ENCODE data around the gene JMJD6.
A peak's percentile ranks its signal among the peaks of the same experiment; 100 is the strongest.
"Not testable (repeated sequence)": the region's sequence is repeated elsewhere in the genome, so short reads cannot be mapped to it uniquely, and the experiment has no call there.

Gene JMJD6

GRCh38 chr17:76710863-76711611, 15.4 kb downstream of the JMJD6 start, which contains the start of gene MXRA7:
Gene MXRA7 (minus strand): TSS chr17:76710965. CDS start chr17:76710946, 19 bp downstream.
- peak within 1 kb of the TSS; percentile 72 for H3K4me3 ChIP-seq (ENCODE audit: low read depth, low read length)
- no peak for DNase-seq (ENCODE audit: low read depth)
- TF ChIP-seq, protein P1, sequence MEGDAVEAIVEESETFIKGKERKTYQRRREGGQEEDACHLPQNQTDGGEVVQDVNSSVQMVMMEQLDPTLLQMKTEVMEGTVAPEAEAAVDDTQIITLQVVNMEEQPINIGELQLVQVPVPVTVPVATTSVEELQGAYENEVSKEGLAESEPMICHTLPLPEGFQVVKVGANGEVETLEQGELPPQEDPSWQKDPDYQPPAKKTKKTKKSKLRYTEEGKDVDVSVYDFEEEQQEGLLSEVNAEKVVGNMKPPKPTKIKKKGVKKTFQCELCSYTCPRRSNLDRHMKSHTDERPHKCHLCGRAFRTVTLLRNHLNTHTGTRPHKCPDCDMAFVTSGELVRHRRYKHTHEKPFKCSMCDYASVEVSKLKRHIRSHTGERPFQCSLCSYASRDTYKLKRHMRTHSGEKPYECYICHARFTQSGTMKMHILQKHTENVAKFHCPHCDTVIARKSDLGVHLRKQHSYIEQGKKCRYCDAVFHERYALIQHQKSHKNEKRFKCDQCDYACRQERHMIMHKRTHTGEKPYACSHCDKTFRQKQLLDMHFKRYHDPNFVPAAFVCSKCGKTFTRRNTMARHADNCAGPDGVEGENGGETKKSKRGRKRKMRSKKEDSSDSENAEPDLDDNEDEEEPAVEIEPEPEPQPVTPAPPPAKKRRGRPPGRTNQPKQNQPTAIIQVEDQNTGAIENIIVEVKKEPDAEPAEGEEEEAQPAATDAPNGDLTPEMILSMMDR (IDR thresholded peaks at IDR 0.05; ENCODE audit: low read depth, low read length, missing control alignments) = no peak
- in situ Hi-C loops (cut with HindIII; ENCODE audit: low sequenced_read_pairs) = no loop called here

DNA sequence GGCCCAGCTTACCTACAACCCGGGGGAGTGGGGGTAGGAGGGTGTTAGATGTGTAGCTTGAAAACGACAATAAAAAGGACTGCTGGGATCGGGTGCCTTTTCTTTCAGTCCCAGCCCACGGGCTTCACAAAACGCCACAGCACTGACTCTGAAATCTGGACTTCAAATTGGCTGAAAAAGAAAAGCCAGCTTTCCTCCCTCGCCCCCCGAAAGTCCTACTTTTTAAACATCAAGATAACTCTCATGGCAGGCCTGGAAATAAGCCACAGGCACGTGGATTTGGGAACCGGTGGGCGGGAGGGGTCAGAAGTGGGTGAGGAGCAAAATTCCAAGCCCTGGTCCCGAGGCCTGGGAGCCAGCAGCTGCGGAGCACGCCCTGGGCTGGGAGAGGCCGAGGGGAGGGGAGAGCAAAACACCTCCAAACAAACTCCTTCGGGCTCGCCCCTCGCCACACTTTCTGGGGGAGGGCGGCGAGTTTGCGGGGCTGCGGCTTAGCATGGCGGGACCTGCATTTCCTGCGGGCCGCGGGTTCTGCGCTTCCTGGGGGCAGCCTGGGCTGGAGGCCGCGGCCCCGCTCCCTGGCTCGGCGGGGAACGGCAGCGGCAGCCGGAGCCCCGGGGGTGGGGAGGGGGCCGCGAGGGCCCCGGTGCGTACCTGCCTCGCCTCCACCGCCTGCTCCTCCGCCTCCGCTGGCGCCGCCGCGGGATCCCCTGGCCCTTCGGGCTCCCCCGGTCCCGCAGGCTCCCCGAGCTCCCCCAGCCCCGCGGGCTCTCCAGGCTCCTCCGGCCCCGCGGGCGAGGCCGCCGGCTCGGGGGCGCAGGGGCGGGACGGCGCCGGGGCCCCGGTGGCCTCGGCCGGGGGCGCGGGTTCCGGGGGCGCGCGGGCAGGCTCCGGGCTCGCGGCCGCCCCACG, 16.2 kb downstream of the JMJD6 start:
- peak overlapping the region; percentile 72 for H3K4me3 ChIP-seq (ENCODE audit: low read depth, low read length)
- in situ Hi-C loops (cut with HindIII; ENCODE audit: low sequenced_read_pairs); DNase-seq (ENCODE audit: low read depth): not testable (repeated sequence)

DNA sequence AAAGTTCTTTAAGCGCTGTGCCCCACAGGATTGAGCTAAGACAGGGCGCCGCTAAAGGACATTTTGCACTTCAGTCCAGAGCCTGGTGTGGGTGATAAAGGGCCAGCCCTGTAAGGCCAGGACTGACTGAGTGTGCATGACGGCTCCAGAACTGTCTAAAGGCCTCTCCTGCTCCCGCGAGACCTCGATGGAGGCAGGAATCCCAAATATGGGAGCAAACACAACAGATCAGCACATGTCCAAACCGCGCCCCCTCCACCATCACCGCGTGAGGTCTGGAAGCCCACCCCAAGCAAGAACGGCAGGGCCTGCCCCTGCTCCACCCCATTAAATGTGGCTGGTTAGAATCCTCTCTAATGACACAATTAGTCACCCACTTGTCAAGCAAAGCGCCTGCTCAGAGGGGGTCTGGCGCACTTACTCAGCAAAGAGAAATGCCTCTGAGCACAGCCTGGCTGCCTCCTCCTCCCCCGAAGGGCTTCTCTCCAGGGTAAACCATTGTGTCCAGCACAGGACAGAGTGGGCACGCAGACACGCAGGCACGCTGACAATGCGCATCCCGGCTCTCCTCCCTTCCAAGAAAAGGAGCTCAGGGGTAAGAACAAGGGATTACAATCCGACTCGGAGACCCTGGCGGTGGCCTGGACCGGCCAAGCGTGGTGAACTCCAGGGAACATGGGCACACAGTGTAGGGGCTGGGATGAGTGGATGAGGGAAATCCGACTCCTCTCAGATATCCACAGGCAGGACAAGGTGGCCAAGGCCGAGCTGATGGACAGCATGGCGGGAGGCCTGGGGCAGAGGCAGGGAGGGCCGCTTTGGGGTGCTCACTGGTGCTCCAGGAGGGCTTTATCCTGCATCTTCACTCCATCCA, 17.1 kb downstream of the JMJD6 start:
- DNase-seq (ENCODE audit: low read depth) = peak; percentile 95
- TF ChIP-seq, protein P1 (IDR thresholded peaks at IDR 0.05; ENCODE audit: low read depth, low read length, missing control alignments) = no peak
- peak overlapping the region; percentile 72 for H3K4me3 ChIP-seq (ENCODE audit: low read depth, low read length)
- in situ Hi-C loops (cut with HindIII; ENCODE audit: low sequenced_read_pairs) = no loop called here

DNA sequence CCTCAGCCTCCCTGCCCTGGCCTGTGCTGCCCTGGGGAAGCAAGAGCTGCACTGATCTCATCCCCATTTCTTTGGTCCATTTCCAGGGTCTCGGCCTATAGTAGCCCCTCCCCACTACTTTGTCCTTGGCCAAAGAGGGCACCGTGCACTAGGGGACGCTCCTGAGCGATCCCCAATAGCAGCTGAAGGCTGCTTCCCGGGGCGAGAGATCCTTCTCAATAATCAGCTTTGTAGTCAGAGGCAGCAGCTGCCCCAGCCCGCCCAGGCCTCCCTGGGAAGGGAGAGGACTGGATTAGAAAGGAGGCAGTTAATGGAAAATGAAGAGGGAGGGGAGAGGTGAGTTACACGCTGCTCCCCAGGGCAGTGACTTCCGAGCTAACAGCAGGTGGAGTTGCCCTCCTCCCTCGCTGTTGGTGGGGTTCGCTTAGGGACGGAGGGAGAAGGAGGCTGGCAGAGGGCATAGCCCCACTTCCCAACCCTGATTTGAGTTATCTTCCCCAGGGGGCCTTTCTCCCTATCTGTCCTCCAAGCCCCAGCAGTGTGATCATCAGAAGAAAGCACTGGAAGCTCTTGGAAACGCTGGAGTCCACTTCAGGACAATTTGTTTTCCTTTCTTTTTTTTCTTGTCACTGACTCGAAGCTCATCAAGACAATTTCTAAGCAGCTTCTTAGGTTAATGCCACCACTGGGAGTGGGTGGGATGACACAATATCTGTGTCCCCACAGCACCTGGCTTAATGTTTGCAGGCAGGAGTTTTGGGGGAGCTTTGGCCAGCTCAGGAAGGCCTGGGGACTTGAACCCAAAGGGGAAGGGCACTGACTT, 18.2 kb downstream of the JMJD6 start:
- H3K4me3 ChIP-seq (ENCODE audit: low read depth, low read length) = peak overlapping the region; percentile 72
- no peak for DNase-seq (ENCODE audit: low read depth)
- TF ChIP-seq, protein P1 (IDR thresholded peaks at IDR 0.05; ENCODE audit: low read depth, low read length, missing control alignments) = peak; percentile 60
- in situ Hi-C loops (cut with HindIII; ENCODE audit: low sequenced_read_pairs) = no loop called here

- in situ Hi-C loops (cut with HindIII; ENCODE audit: low sequenced_read_pairs) = no loop called here
- no peak for DNase-seq (ENCODE audit: low read depth)
- no peak overlapping the region for H3K4me3 ChIP-seq (ENCODE audit: low read depth, low read length)
- TF ChIP-seq, protein P1 (IDR thresholded peaks at IDR 0.05; ENCODE audit: low read depth, low read length, missing control alignments) = no peak
Observed at GRCh38 chr17:76706817-76707216, 19.6 kb downstream of the JMJD6 start.

GRCh38 chr17:76704805-76705204, 21.6 kb downstream of the JMJD6 start:
- H3K4me3 ChIP-seq (ENCODE audit: low read depth, low read length) = no peak overlapping the region
- no peak for DNase-seq (ENCODE audit: low read depth)
- TF ChIP-seq, protein P1 (IDR thresholded peaks at IDR 0.05; ENCODE audit: low read depth, low read length, missing control alignments) = no peak
- in situ Hi-C loops (cut with HindIII; ENCODE audit: low sequenced_read_pairs) = no loop called here

Data from astrocyte of the cerebellum (primary cell).